ENCODE data around the gene GNA15.

DNA sequence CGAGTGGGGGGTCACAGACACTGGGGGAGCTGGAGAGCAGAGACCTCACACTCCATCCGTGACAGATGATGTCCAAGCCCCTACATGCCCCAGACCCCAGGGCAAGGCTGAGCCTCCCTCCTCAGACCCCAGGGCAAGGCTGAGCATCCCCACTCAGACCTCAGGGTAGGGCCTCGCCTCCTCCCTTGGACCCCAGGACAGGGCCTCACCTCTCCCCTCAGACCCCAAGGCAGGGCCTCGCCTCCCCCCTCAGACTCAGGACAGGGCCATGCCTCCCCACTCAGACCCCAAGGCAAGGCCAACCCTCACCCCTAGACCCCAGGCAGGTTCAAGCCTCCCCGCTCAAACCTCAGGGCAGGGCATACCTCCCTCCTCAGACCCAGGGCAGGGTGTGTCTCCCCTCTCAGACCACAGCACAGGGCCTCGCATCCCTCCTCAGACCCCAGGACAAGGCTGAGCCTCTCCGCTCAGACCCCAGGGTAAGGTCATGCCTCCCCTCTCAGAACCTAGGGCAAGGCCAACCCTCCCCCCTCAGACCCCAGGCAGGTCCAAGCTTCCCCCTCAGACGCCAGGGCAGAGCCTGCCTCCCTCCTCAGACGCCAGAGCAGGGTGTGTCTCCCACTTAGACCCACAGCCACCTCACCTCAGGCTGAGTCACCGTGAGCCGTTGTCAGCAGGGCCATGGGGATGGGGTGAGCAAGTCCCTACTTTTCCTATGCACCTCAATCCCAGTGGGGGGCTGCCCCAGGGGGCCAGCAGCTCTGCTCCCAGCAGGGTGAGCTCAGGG lies 41.1 kb downstream of the GNA15 start:
- TF ChIP-seq CTCF (IDR thresholded peaks at IDR 0.05; ENCODE audit: borderline replicate concordance, extremely low read depth, low read length, poor library complexity, severe bottlenecking), result no peak
- TF ChIP-seq EZH2 (IDR thresholded peaks at IDR 0.05; ENCODE audit: borderline replicate concordance, low read depth, low read length, severe bottlenecking), result no peak
